Measurements from ENCODE around the gene ADRB2. TPM values are rescaled to one million over a fixed set of nuclear protein-coding genes. Genes with fewer than 3 reads are reported as not detected.

Gene ADRB2
- total RNA-seq, 1 experiment from 2014 or later, result 0.17 TPM

GRCh38 chr5:148831590-148832565, 5.5 kb downstream of the ADRB2 start:
- Histone ChIP-seq H3K4me3 (ENCODE audit: insufficient read depth, low read depth, low read length) (no peak overlapping the region), H3K36me3 (replicated peaks; ENCODE audit: control insufficient read depth, insufficient read depth, low read length) (no peaks in the 10 kb centered on the region), H3K27me3 (ENCODE audit: control insufficient read depth, insufficient read depth, low read length) (peaks cover 11% of the 10 kb centered on the region)
- no peak for DNase-seq

- Histone ChIP-seq H3K4me3 (ENCODE audit: insufficient read depth, low read depth, low read length) (no peak overlapping the region), H3K36me3 (replicated peaks; ENCODE audit: control insufficient read depth, insufficient read depth, low read length) (no peaks in the 10 kb centered on the region), H3K27me3 (ENCODE audit: control insufficient read depth, insufficient read depth, low read length) (peaks cover 2% of the 10 kb centered on the region; the same call in 1 of the 2 replicates)
- no peak for DNase-seq
Observed at GRCh38 chr5:148833122-148833521, 6.7 kb downstream of the ADRB2 start.

GRCh38 chr5:148833925-148834324, 7.5 kb downstream of the ADRB2 start:
- Histone ChIP-seq H3K4me3 (ENCODE audit: insufficient read depth, low read depth, low read length) (no peak overlapping the region), H3K36me3 (replicated peaks; ENCODE audit: control insufficient read depth, insufficient read depth, low read length) (no peaks in the 10 kb centered on the region)
- no peak for DNase-seq

GRCh38 chr5:148834689-148835088, 8.3 kb downstream of the ADRB2 start:
- no peaks in the 10 kb centered on the region for H3K36me3 ChIP-seq (replicated peaks; ENCODE audit: control insufficient read depth, insufficient read depth, low read length)
- H3K27me3 ChIP-seq (ENCODE audit: control insufficient read depth, insufficient read depth, low read length), result no peaks in the 10 kb centered on the region
- no peak overlapping the region for H3K4me3 ChIP-seq (ENCODE audit: insufficient read depth, low read depth, low read length)
- no peak for DNase-seq

More at GRCh38 chr5:148833925-148834324, 7.5 kb downstream of the ADRB2 start:
- no peaks in the 10 kb centered on the region for H3K27me3 ChIP-seq (ENCODE audit: control insufficient read depth, insufficient read depth, low read length)

GRCh38 chr5:148836272-148837250, 10.2 kb downstream of the ADRB2 start:
- DNase-seq, result no peak
- no peak overlapping the region for H3K4me3 ChIP-seq (ENCODE audit: insufficient read depth, low read depth, low read length)
- H3K36me3 ChIP-seq (replicated peaks; ENCODE audit: control insufficient read depth, insufficient read depth, low read length), result no peaks in the 10 kb centered on the region
- H3K27me3 ChIP-seq (ENCODE audit: control insufficient read depth, insufficient read depth, low read length), result no peaks in the 10 kb centered on the region

- Histone ChIP-seq H3K36me3 (replicated peaks; ENCODE audit: control insufficient read depth, insufficient read depth, low read length) (no peaks in the 10 kb centered on the region), H3K27me3 (ENCODE audit: control insufficient read depth, insufficient read depth, low read length) (no peaks in the 10 kb centered on the region), H3K4me3 (ENCODE audit: insufficient read depth, low read depth, low read length) (no peak overlapping the region)
- DNase-seq, result no peak
Observed at GRCh38 chr5:148837383-148837782, 11.0 kb downstream of the ADRB2 start.

- Histone ChIP-seq H3K4me3 (ENCODE audit: insufficient read depth, low read depth, low read length) (no peak overlapping the region), H3K36me3 (replicated peaks; ENCODE audit: control insufficient read depth, insufficient read depth, low read length) (no peaks in the 10 kb centered on the region)
- no peak for DNase-seq
Observed at GRCh38 chr5:148838357-148838756, 11.9 kb downstream of the ADRB2 start.

GRCh38 chr5:148839960-148840359, 13.5 kb downstream of the ADRB2 start:
- H3K27me3 ChIP-seq (ENCODE audit: control insufficient read depth, insufficient read depth, low read length), result no peaks in the 10 kb centered on the region
- no peaks in the 10 kb centered on the region for H3K36me3 ChIP-seq (replicated peaks; ENCODE audit: control insufficient read depth, insufficient read depth, low read length)
- DNase-seq, result no peak
- H3K4me3 ChIP-seq (ENCODE audit: insufficient read depth, low read depth, low read length), result no peak overlapping the region

More at GRCh38 chr5:148838357-148838756, 11.9 kb downstream of the ADRB2 start:
- no peaks in the 10 kb centered on the region for H3K27me3 ChIP-seq (ENCODE audit: control insufficient read depth, insufficient read depth, low read length)

- H3K27me3 ChIP-seq (ENCODE audit: control insufficient read depth, insufficient read depth, low read length), result no peaks in the 10 kb centered on the region
- no peaks in the 10 kb centered on the region for H3K36me3 ChIP-seq (replicated peaks; ENCODE audit: control insufficient read depth, insufficient read depth, low read length)
- H3K4me3 ChIP-seq (ENCODE audit: insufficient read depth, low read depth, low read length), result no peak overlapping the region
- DNase-seq, result no peak
Observed at GRCh38 chr5:148840531-148840930, 14.1 kb downstream of the ADRB2 start.

GRCh38 chr5:148841519-148841918, 15.1 kb downstream of the ADRB2 start:
- H3K36me3 ChIP-seq (replicated peaks; ENCODE audit: control insufficient read depth, insufficient read depth, low read length), result no peaks in the 10 kb centered on the region
- no peak overlapping the region for H3K4me3 ChIP-seq (ENCODE audit: insufficient read depth, low read depth, low read length)
- no peaks in the 10 kb centered on the region for H3K27me3 ChIP-seq (ENCODE audit: control insufficient read depth, insufficient read depth, low read length)
- no peak for DNase-seq

GRCh38 chr5:148842161-148842560, 15.8 kb downstream of the ADRB2 start:
- Histone ChIP-seq H3K36me3 (replicated peaks; ENCODE audit: control insufficient read depth, insufficient read depth, low read length) (no peaks in the 10 kb centered on the region), H3K27me3 (ENCODE audit: control insufficient read depth, insufficient read depth, low read length) (no peaks in the 10 kb centered on the region), H3K4me3 (ENCODE audit: insufficient read depth, low read depth, low read length) (no peak overlapping the region)
- no peak for DNase-seq

- H3K36me3 ChIP-seq (replicated peaks; ENCODE audit: control insufficient read depth, insufficient read depth, low read length), result no peaks in the 10 kb centered on the region
- H3K27me3 ChIP-seq (ENCODE audit: control insufficient read depth, insufficient read depth, low read length), result no peaks in the 10 kb centered on the region
- no peak overlapping the region for H3K4me3 ChIP-seq (ENCODE audit: insufficient read depth, low read depth, low read length)
- DNase-seq, result no peak
Observed at GRCh38 chr5:148843510-148844318, 17.3 kb downstream of the ADRB2 start.

- H3K4me3 ChIP-seq (ENCODE audit: insufficient read depth, low read depth, low read length), result no peak overlapping the region
- no peak for DNase-seq
- H3K27me3 ChIP-seq (ENCODE audit: control insufficient read depth, insufficient read depth, low read length), result no peaks in the 10 kb centered on the region
- no peaks in the 10 kb centered on the region for H3K36me3 ChIP-seq (replicated peaks; ENCODE audit: control insufficient read depth, insufficient read depth, low read length)
Observed at GRCh38 chr5:148844433-148845280, 18.2 kb downstream of the ADRB2 start.

All from H7 (cell line).